ENCODE measurements around the gene C5orf47.

DNA sequence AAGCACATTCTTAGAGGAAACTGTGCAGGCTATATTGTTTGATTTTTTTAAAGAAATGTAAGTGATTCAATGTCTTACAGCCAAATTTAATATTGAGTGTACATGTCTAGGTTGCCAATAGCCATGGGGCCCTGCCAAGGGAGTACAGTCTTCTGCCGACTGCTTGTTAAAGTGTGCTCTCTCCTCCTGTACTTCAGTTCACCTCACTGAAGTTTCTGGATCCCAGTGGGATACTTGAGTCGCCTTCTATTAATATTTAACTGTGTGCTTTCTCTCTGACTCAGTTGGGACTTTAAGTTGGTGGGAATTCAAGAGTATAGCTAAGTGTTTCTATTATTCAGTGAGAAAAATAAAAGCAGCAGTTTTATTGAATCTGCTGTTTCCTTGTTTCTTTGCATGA lies 44.5 kb upstream of the C5orf47 start:
- TF ChIP-seq, protein P1, sequence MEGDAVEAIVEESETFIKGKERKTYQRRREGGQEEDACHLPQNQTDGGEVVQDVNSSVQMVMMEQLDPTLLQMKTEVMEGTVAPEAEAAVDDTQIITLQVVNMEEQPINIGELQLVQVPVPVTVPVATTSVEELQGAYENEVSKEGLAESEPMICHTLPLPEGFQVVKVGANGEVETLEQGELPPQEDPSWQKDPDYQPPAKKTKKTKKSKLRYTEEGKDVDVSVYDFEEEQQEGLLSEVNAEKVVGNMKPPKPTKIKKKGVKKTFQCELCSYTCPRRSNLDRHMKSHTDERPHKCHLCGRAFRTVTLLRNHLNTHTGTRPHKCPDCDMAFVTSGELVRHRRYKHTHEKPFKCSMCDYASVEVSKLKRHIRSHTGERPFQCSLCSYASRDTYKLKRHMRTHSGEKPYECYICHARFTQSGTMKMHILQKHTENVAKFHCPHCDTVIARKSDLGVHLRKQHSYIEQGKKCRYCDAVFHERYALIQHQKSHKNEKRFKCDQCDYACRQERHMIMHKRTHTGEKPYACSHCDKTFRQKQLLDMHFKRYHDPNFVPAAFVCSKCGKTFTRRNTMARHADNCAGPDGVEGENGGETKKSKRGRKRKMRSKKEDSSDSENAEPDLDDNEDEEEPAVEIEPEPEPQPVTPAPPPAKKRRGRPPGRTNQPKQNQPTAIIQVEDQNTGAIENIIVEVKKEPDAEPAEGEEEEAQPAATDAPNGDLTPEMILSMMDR (IDR thresholded peaks at IDR 0.05), result no peak
- TF ChIP-seq POLR2A (IDR thresholded peaks at IDR 0.05), result no peak
